H4 (cell line): ENCODE measurements around the gene KRTAP17-1. TPM values are rescaled to one million over a fixed set of nuclear protein-coding genes. Genes with fewer than 3 reads are reported as not detected.
A peak's percentile ranks its signal among the peaks of the same experiment; 100 is the strongest.
"Not testable (repeated sequence)": the region's sequence is repeated elsewhere in the genome, so short reads cannot be mapped to it uniquely, and the experiment has no call there.

ENCODE experiments used
- DNase-seq: peaks from one replicate; pipeline ENCODE4 v3.0.0-alpha.2; 2015; ENCODE audit warnings: low spot score
- total RNA-seq: library from RNA; depleted of rRNA; stranded (reverse); fragments of >200 nt; shearing (Covaris generic); gene quantifications from 2 replicates; pipeline ENCODE4 v1.2.3, GENCODE V29; 2014; rRNA removed

The KRTAP17-1 gene
- total RNA-seq, 1 experiment from 2014 or later, result not detected

GRCh38 chr17:41304091-41304490 is 11.4 kb downstream of the KRTAP17-1 start:
- DNase-seq, result no peak

- DNase-seq, result no peak
Measured at GRCh38 chr17:41302981-41303380, 12.5 kb downstream of the KRTAP17-1 start.

- DNase-seq, result peak; percentile 59
Measured at GRCh38 chr17:41301916-41302901, 13.3 kb downstream of the KRTAP17-1 start, which contains the start of gene KRTAP29-1. KRTAP29-1 (minus strand) TSS chr17:41302851; CDS start chr17:41302851, 0 bp downstream.

- no peak for DNase-seq
Measured at GRCh38 chr17:41301204-41301790, 14.2 kb downstream of the KRTAP17-1 start.

- DNase-seq, result no peak
Measured at GRCh38 chr17:41298458-41299135, 16.9 kb downstream of the KRTAP17-1 start.

- no peak for DNase-seq
Measured at GRCh38 chr17:41296846-41297245, 18.7 kb downstream of the KRTAP17-1 start.

GRCh38 chr17:41294016-41294415 is 21.5 kb downstream of the KRTAP17-1 start:
- DNase-seq, result no peak

GRCh38 chr17:41287050-41287449 is 28.5 kb downstream of the KRTAP17-1 start:
- no peak for DNase-seq

GRCh38 chr17:41284546-41284945 is 31.0 kb downstream of the KRTAP17-1 start:
- no peak for DNase-seq

- DNase-seq, result no peak
Measured at GRCh38 chr17:41284043-41284442, 31.5 kb downstream of the KRTAP17-1 start.

GRCh38 chr17:41278176-41278955 is 37.1 kb downstream of the KRTAP17-1 start:
- no peak for DNase-seq

- not testable (repeated sequence) for DNase-seq
Measured at GRCh38 chr17:41275648-41276190, 39.8 kb downstream of the KRTAP17-1 start, which contains the start of gene KRTAP9-7. KRTAP9-7 (plus strand) TSS chr17:41275698; CDS start chr17:41275698, 0 bp downstream.

- no peak for DNase-seq
Measured at GRCh38 chr17:41271858-41272257, 43.7 kb downstream of the KRTAP17-1 start.

- DNase-seq, result not testable (repeated sequence)
Measured at GRCh38 chr17:41271323-41271722, 44.2 kb downstream of the KRTAP17-1 start.

- DNase-seq, result no peak
Measured at GRCh38 chr17:41267711-41268110, 47.8 kb downstream of the KRTAP17-1 start.

- DNase-seq, result no peak
Measured at GRCh38 chr17:41265078-41265477, 50.4 kb downstream of the KRTAP17-1 start, which contains the start of gene KRTAP9-6. KRTAP9-6 (plus strand) TSS chr17:41265378; CDS start chr17:41265378, 0 bp downstream.

Other genes starting within 250 kb of the KRTAP17-1 start
- gene KRTAP2-4, start 249.8 kb downstream of the KRTAP17-1 start, total RNA-seq, result not detected in 2 replicates
- not detected in 2 replicates for gene KRTAP4-7, start 231.6 kb downstream of the KRTAP17-1 start, total RNA-seq
- not detected in 2 replicates for gene KRTAP4-8, start 217.6 kb downstream of the KRTAP17-1 start, total RNA-seq
- gene KRTAP4-16, start 213.5 kb downstream of the KRTAP17-1 start, total RNA-seq, result not detected in 2 replicates
- not detected in 2 replicates for gene KRTAP4-9, start 210.3 kb downstream of the KRTAP17-1 start, total RNA-seq
- not detected in 2 replicates for gene KRTAP4-11, start 197.3 kb downstream of the KRTAP17-1 start, total RNA-seq
- not detected in 2 replicates for gene KRTAP4-12, start 191.5 kb downstream of the KRTAP17-1 start, total RNA-seq
- gene KRTAP4-6, start 175.2 kb downstream of the KRTAP17-1 start, total RNA-seq, result not detected in 2 replicates
- not detected in 2 replicates for gene KRTAP4-5, start 165.9 kb downstream of the KRTAP17-1 start, total RNA-seq
- not detected in 2 replicates for gene KRTAP4-4, start 155.0 kb downstream of the KRTAP17-1 start, total RNA-seq
- not detected in 2 replicates for gene KRTAP4-3, start 147.5 kb downstream of the KRTAP17-1 start, total RNA-seq
- gene KRTAP4-2, start 137.5 kb downstream of the KRTAP17-1 start, total RNA-seq, result not detected in 2 replicates
- not detected in 2 replicates for gene KRTAP4-1, start 130.8 kb downstream of the KRTAP17-1 start, total RNA-seq
- not detected in 2 replicates for gene KRTAP9-1, start 125.8 kb downstream of the KRTAP17-1 start, total RNA-seq
- gene KRTAP9-2, start 89.1 kb downstream of the KRTAP17-1 start, total RNA-seq, result not detected in 2 replicates
- not detected in 2 replicates for gene KRTAP9-3, start 83.3 kb downstream of the KRTAP17-1 start, total RNA-seq
- not detected in 2 replicates for gene KRTAP9-8, start 77.7 kb downstream of the KRTAP17-1 start, total RNA-seq
- gene KRTAP9-4, start 66.0 kb downstream of the KRTAP17-1 start, total RNA-seq, result not detected in 2 replicates
- gene KRTAP9-9, start 60.3 kb downstream of the KRTAP17-1 start, total RNA-seq, result not detected in 2 replicates
- gene KRTAP9-6, start 50.3 kb downstream of the KRTAP17-1 start, total RNA-seq, result not detected in 2 replicates
- gene KRTAP9-7, start 40.0 kb downstream of the KRTAP17-1 start, total RNA-seq, result not detected in 2 replicates
- not detected in 2 replicates for gene KRTAP29-1, start 12.9 kb downstream of the KRTAP17-1 start, total RNA-seq
- not detected in 2 replicates for gene KRTAP16-1, start 6.4 kb downstream of the KRTAP17-1 start, total RNA-seq
- gene KRT33A, start 35.1 kb upstream of the KRTAP17-1 start, total RNA-seq, result not detected in 2 replicates
- not detected in 2 replicates for gene KRT33B, start 54.1 kb upstream of the KRTAP17-1 start, total RNA-seq
- 0.12 and 0.21 TPM in 2 replicates for gene KRT34, start 66.6 kb upstream of the KRTAP17-1 start, total RNA-seq
- not detected in 2 replicates for gene KRT31, start 81.9 kb upstream of the KRTAP17-1 start, total RNA-seq
- gene KRT37, start 108.9 kb upstream of the KRTAP17-1 start, total RNA-seq, result not detected in 2 replicates
- not detected in 2 replicates for gene KRT38, start 125.3 kb upstream of the KRTAP17-1 start, total RNA-seq
- not detected in 2 replicates for gene KRT32, start 151.7 kb upstream of the KRTAP17-1 start, total RNA-seq
- gene KRT35, start 165.4 kb upstream of the KRTAP17-1 start, total RNA-seq, result not detected in 2 replicates
- not detected in 2 replicates for gene KRT36, start 174.2 kb upstream of the KRTAP17-1 start, total RNA-seq
- not detected in 2 replicates for gene KRT13, start 189.9 kb upstream of the KRTAP17-1 start, total RNA-seq
- gene KRT15, start 203.2 kb upstream of the KRTAP17-1 start, total RNA-seq, result 0.35 and 1.5 TPM in 2 replicates
- 0.17 TPM in 1 of 2 replicates, not detected in the other for gene KRT19, start 212.6 kb upstream of the KRTAP17-1 start, total RNA-seq